Measurements from ENCODE around the gene HOXA9. TPM values are rescaled to one million over a fixed set of nuclear protein-coding genes. Genes with fewer than 3 reads are reported as not detected.

HOXA9 gene
- total RNA-seq, 4 donors from 2014 or later: 19.5 to 130 (median 50.6) TPM

- no peaks in the 10 kb centered on the region for H3K9me3 ChIP-seq
- peaks cover 50 to 100% (median 87%) of the 10 kb centered on the region in 4 donors for H3K4me1 ChIP-seq
- H3K36me3 ChIP-seq: no peaks in the 10 kb centered on the region
- intact Hi-C loops (cut with DNase I; ENCODE audit: low total_unique reads) (no loop called here), in situ Hi-C loops (cut with MboI; ENCODE audit: low pct_ligation_motif_present in 1 of 4, low pct_unique_long_range_greater_than_20kb in 1 of 4, low sequenced_read_pairs in 3 of 4) (no loop called here)
- H3K27ac ChIP-seq: peak overlapping the region; percentile 90 to 96 (median 92)
- H3K27me3 ChIP-seq: no peaks in the 10 kb centered on the region
- H3K4me3 ChIP-seq: peak overlapping the region in 3 of 4 donors; percentile 8 to 37 (median 19)
- 60 to 61% methylated on average over 1 to 26 of the region's 26 CpGs for WGBS, 2 donors (ENCODE audit: low coverage in 1 of 2)
- DNase-seq: no peak
- TF ChIP-seq POLR2AphosphoS5 (IDR thresholded peaks at IDR 0.05) (no peak), POLR2A (IDR thresholded peaks at IDR 0.05) (no peak), EP300 (IDR thresholded peaks at IDR 0.05; ENCODE audit: low read depth) (no peak)
These were observed 41.8 kb downstream of the HOXA9 start for GRCh38 chr7:27123477-27124053.

GRCh38 chr7:27123007-27123476 is 42.3 kb downstream of the HOXA9 start:
- intact Hi-C loops (cut with DNase I; ENCODE audit: low total_unique reads): no loop called here
- in situ Hi-C loops (cut with MboI; ENCODE audit: low pct_ligation_motif_present in 1 of 4, low pct_unique_long_range_greater_than_20kb in 1 of 4, low sequenced_read_pairs in 3 of 4): no loop called here
- no peaks in the 10 kb centered on the region for H3K36me3 ChIP-seq
- 39 to 60% methylated on average over 1 to 14 of the region's 14 CpGs for WGBS, 2 donors (ENCODE audit: low coverage in 1 of 2)
- DNase-seq: no peak
- peaks cover 48 to 100% (median 87%) of the 10 kb centered on the region in 4 donors for H3K4me1 ChIP-seq
- no peak for TF ChIP-seq POLR2AphosphoS5 (IDR thresholded peaks at IDR 0.05)
- no peak for TF ChIP-seq EP300 (IDR thresholded peaks at IDR 0.05; ENCODE audit: low read depth)
- TF ChIP-seq POLR2A (IDR thresholded peaks at IDR 0.05): no peak
- TF ChIP-seq CTCF (IDR thresholded peaks at IDR 0.05): no peak
- H3K4me3 ChIP-seq: peak overlapping the region in 3 of 4 donors; percentile 8 to 37 (median 19)
- H3K27me3 ChIP-seq: no peaks in the 10 kb centered on the region
- peak overlapping the region; percentile 90 to 96 (median 92) for H3K27ac ChIP-seq
- H3K9me3 ChIP-seq: no peaks in the 10 kb centered on the region

GRCh38 chr7:27122077-27122910 is 43.0 kb downstream of the HOXA9 start:
- DNase-seq: peak; percentile 83
- WGBS, 2 donors (ENCODE audit: low coverage in 1 of 2): 42 to 56% methylated on average over 2 to 42 of the region's 42 CpGs
- Histone ChIP-seq H3K27ac (peak overlapping the region; percentile 90 to 96 (median 92)), H3K4me1 (peaks cover 44 to 100% (median 86%) of the 10 kb centered on the region in 4 donors), H3K9me3 (no peaks in the 10 kb centered on the region), H3K36me3 (no peaks in the 10 kb centered on the region), H3K27me3 (no peaks in the 10 kb centered on the region), H3K4me3 (peak overlapping the region in 3 of 4 donors; percentile 8 to 37 (median 19))
- TF ChIP-seq POLR2AphosphoS5 (IDR thresholded peaks at IDR 0.05) (peak in 2 of 3 donors; percentile 25 to 42), EP300 (IDR thresholded peaks at IDR 0.05; ENCODE audit: low read depth) (peak; percentile 35), POLR2A (IDR thresholded peaks at IDR 0.05) (peak; percentile 41), CTCF (IDR thresholded peaks at IDR 0.05) (no peak)
- in situ Hi-C loops (cut with MboI; ENCODE audit: low pct_ligation_motif_present in 1 of 4, low pct_unique_long_range_greater_than_20kb in 1 of 4, low sequenced_read_pairs in 3 of 4): no loop called here
- intact Hi-C loops (cut with DNase I; ENCODE audit: low total_unique reads): no loop called here

DNA sequence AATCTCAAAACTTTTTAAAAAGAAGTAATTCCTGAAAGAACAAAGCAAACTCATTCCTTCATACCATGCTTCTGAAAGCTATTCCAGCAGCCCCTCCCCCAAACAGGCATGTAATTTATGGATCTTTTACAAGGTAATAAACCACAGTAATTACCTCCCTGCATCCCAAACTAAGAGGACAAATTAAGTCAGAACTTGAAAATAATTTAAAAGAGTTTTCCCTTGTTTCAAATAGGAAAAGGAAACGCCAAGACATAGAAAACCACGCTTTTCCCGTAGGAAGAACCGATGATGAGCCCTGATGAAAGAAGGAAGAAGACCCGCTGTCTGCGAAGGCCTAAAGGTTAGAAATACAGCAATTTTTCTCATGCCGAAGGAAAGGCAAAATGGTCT is 43.7 kb downstream of the HOXA9 start:
- Histone ChIP-seq H3K4me1 (peaks cover 40 to 100% (median 87%) of the 10 kb centered on the region in 4 donors), H3K4me3 (peak overlapping the region in 2 of 4 donors; percentile 19 to 37), H3K27me3 (no peaks in the 10 kb centered on the region), H3K9me3 (no peaks in the 10 kb centered on the region), H3K27ac (peak overlapping the region; percentile 90 to 96 (median 92)), H3K36me3 (no peaks in the 10 kb centered on the region)
- in situ Hi-C loops (cut with MboI; ENCODE audit: low pct_ligation_motif_present in 1 of 4, low pct_unique_long_range_greater_than_20kb in 1 of 4, low sequenced_read_pairs in 3 of 4) (no loop called here), intact Hi-C loops (cut with DNase I; ENCODE audit: low total_unique reads) (no loop called here)
- TF ChIP-seq EP300 (IDR thresholded peaks at IDR 0.05; ENCODE audit: low read depth) (no peak), POLR2A (IDR thresholded peaks at IDR 0.05) (no peak)
- DNase-seq: no peak
- WGBS, 2 donors (ENCODE audit: low coverage in 1 of 2): 33 to 53% methylated on average over 7 of the region's 7 CpGs

DNA sequence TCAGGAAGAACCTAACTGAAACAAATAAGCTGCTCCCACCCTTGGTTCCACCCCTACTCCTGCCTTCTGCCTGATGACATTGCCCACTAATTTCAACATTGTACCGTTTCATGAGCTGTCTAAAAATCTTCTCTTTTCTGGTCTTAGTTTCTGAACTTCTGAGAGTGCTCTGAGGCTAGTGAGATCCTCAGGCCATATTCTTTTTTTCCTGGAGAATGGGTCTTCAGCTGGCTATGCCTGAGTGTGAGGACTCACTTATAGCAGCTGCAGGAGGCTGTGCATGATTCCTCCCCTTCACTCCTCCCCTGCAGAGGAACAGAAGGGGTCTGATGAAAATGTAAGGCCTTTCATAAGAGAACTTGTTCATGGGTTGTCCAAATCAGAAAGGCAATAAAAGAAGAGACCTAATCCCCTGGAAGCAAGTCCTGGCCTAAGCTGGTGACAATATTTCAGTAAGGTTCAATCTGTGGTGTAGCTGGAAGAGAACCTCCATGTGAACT is 45.9 kb downstream of the HOXA9 start:
- DNase-seq: no peak
- peaks cover 35 to 98% (median 73%) of the 10 kb centered on the region in 4 donors for H3K4me1 ChIP-seq
- no peaks in the 10 kb centered on the region for H3K9me3 ChIP-seq
- no peak overlapping the region for H3K4me3 ChIP-seq
- WGBS, 2 donors (ENCODE audit: low coverage in 1 of 2): 42% methylated on average over 1 of the region's 1 CpG; no CpG with 5 or more reads in 1 of the 2 donors
- peak overlapping the region; percentile 90 to 96 (median 92) for H3K27ac ChIP-seq
- in situ Hi-C loops (cut with MboI; ENCODE audit: low pct_ligation_motif_present in 1 of 4, low pct_unique_long_range_greater_than_20kb in 1 of 4, low sequenced_read_pairs in 3 of 4) (no loop called here), intact Hi-C loops (cut with DNase I; ENCODE audit: low total_unique reads) (no loop called here)
- no peak for TF ChIP-seq POLR2A (IDR thresholded peaks at IDR 0.05)
- TF ChIP-seq CTCF (IDR thresholded peaks at IDR 0.05): no peak
- no peak for TF ChIP-seq POLR2AphosphoS5 (IDR thresholded peaks at IDR 0.05)
- no peak for TF ChIP-seq EP300 (IDR thresholded peaks at IDR 0.05; ENCODE audit: low read depth)
- H3K27me3 ChIP-seq: no peaks in the 10 kb centered on the region
- no peaks in the 10 kb centered on the region for H3K36me3 ChIP-seq

All from transverse colon (tissue), 4 donors.